PC-9 (cell line): Measurements from ENCODE around the gene ESPN.

Source experiments
- CTCF ChIP-seq: fragments of 200-600 bp; sonication (generic); conservative IDR thresholded peaks from 2 replicates; pipeline ENCODE4 v1.6.1; 2017; ENCODE audit warnings: mixed run types, antibody characterized with exemption, mild to moderate bottlenecking, moderate library complexity
- EZH2 ChIP-seq: fragments of 200-600 bp; sonication (generic); IDR thresholded peaks from 2 replicates; pipeline ENCODE4 v1.8.0; 2017; ENCODE audit warnings: antibody characterized with exemption, low read depth

- TF ChIP-seq CTCF = no peak
- TF ChIP-seq EZH2 = no peak
Observed at GRCh38 chr1:6507037-6507428, 82.5 kb downstream of the ESPN start.
